Measurements from ENCODE around the gene NIPAL3.

Gene NIPAL3

GRCh38 chr1:24382165-24382577, 33.4 kb upstream of the NIPAL3 start:
- Histone ChIP-seq H3K4me1 (peaks cover 13% of the 10 kb centered on the region; the same call in 1 of the 2 replicates), H4K20me1 (no peaks in the 10 kb centered on the region), H3K9me3 (no peaks in the 10 kb centered on the region), H3K4me2 (peak overlapping the region; percentile 23; the same call in 1 of the 2 replicates), H3K36me3 (no peaks in the 10 kb centered on the region), H3K9ac (no peak overlapping the region), H3K27me3 (peaks cover 6% of the 10 kb centered on the region; the same call in 1 of the 2 replicates), H3K4me3 (no peak overlapping the region), H3K27ac (no peak overlapping the region)
- TF ChIP-seq Cebpa-rat (IDR thresholded peaks at IDR 0.05), result no peak

GRCh38 chr1:24383381-24383940, 32.1 kb upstream of the NIPAL3 start:
- H4K20me1 ChIP-seq, result no peaks in the 10 kb centered on the region
- no peaks in the 10 kb centered on the region for H3K9me3 ChIP-seq
- no peaks in the 10 kb centered on the region for H3K36me3 ChIP-seq
- no peak overlapping the region for H3K4me3 ChIP-seq
- H3K9ac ChIP-seq, result no peak overlapping the region
- H3K4me2 ChIP-seq, result no peak overlapping the region
- no peak overlapping the region for H3K27ac ChIP-seq
- peaks cover 13% of the 10 kb centered on the region; the same call in 1 of the 2 replicates for H3K4me1 ChIP-seq
- TF ChIP-seq Cebpa-rat (IDR thresholded peaks at IDR 0.05), result no peak
- peaks cover 7% of the 10 kb centered on the region; the same call in 1 of the 2 replicates for H3K27me3 ChIP-seq

GRCh38 chr1:24384251-24385090, 31.1 kb upstream of the NIPAL3 start:
- Histone ChIP-seq H3K36me3 (no peaks in the 10 kb centered on the region), H4K20me1 (no peaks in the 10 kb centered on the region), H3K9ac (no peak overlapping the region), H3K4me2 (0 out of 2 replicates have a peak overlapping the region, but pooled peaks have one; percentile 6), H3K27ac (no peak overlapping the region), H3K4me3 (no peak overlapping the region), H3K9me3 (no peaks in the 10 kb centered on the region), H3K27me3 (peaks cover 7% of the 10 kb centered on the region; the same call in 1 of the 2 replicates), H3K4me1 (peaks cover 13% of the 10 kb centered on the region; the same call in 1 of the 2 replicates)
- TF ChIP-seq Cebpa-rat (IDR thresholded peaks at IDR 0.05), result no peak

GRCh38 chr1:24385160-24385940, 30.3 kb upstream of the NIPAL3 start:
- H3K36me3 ChIP-seq, result no peaks in the 10 kb centered on the region
- no peak overlapping the region for H3K27ac ChIP-seq
- no peaks in the 10 kb centered on the region for H4K20me1 ChIP-seq
- no peaks in the 10 kb centered on the region for H3K9me3 ChIP-seq
- peaks cover 7% of the 10 kb centered on the region; the same call in 1 of the 2 replicates for H3K27me3 ChIP-seq
- TF ChIP-seq Cebpa-rat (IDR thresholded peaks at IDR 0.05), result no peak
- no peak overlapping the region for H3K4me3 ChIP-seq
- H3K4me2 ChIP-seq, result no peak overlapping the region
- H3K4me1 ChIP-seq, result peaks cover 13% of the 10 kb centered on the region; the same call in 1 of the 2 replicates
- H3K9ac ChIP-seq, result no peak overlapping the region

GRCh38 chr1:24386241-24386640, 29.4 kb upstream of the NIPAL3 start:
- no peak overlapping the region for H3K27ac ChIP-seq
- H3K9ac ChIP-seq, result no peak overlapping the region
- H3K4me1 ChIP-seq, result peaks cover 13% of the 10 kb centered on the region; the same call in 1 of the 2 replicates
- H3K27me3 ChIP-seq, result peaks cover 7% of the 10 kb centered on the region; the same call in 1 of the 2 replicates
- no peaks in the 10 kb centered on the region for H4K20me1 ChIP-seq
- H3K9me3 ChIP-seq, result no peaks in the 10 kb centered on the region
- no peak for TF ChIP-seq Cebpa-rat (IDR thresholded peaks at IDR 0.05)
- H3K4me3 ChIP-seq, result no peak overlapping the region
- H3K36me3 ChIP-seq, result no peaks in the 10 kb centered on the region
- no peak overlapping the region for H3K4me2 ChIP-seq

- peaks cover 7% of the 10 kb centered on the region; the same call in 1 of the 2 replicates for H3K27me3 ChIP-seq
- peaks cover 17% of the 10 kb centered on the region; the same call in 1 of the 2 replicates for H3K4me1 ChIP-seq
- no peak overlapping the region for H3K9ac ChIP-seq
- no peak overlapping the region for H3K4me3 ChIP-seq
- H3K9me3 ChIP-seq, result no peaks in the 10 kb centered on the region
- H3K4me2 ChIP-seq, result no peak overlapping the region
- H3K36me3 ChIP-seq, result no peaks in the 10 kb centered on the region
- no peak for TF ChIP-seq Cebpa-rat (IDR thresholded peaks at IDR 0.05)
- no peaks in the 10 kb centered on the region for H4K20me1 ChIP-seq
- no peak overlapping the region for H3K27ac ChIP-seq
Observed at GRCh38 chr1:24386931-24387330, 28.7 kb upstream of the NIPAL3 start.

GRCh38 chr1:24387636-24388175, 27.9 kb upstream of the NIPAL3 start:
- H3K4me1 ChIP-seq, result peaks cover 14% of the 10 kb centered on the region; the same call in 1 of the 2 replicates

GRCh38 chr1:24388331-24388885, 27.2 kb upstream of the NIPAL3 start:
- no peaks in the 10 kb centered on the region for H3K9me3 ChIP-seq
- TF ChIP-seq Cebpa-rat (IDR thresholded peaks at IDR 0.05), result no peak
- H3K4me2 ChIP-seq, result no peak overlapping the region
- no peaks in the 10 kb centered on the region for H3K36me3 ChIP-seq
- H3K4me3 ChIP-seq, result no peak overlapping the region
- no peak overlapping the region for H3K9ac ChIP-seq
- peaks cover 7% of the 10 kb centered on the region; the same call in 1 of the 2 replicates for H3K27me3 ChIP-seq
- H4K20me1 ChIP-seq, result no peaks in the 10 kb centered on the region
- peaks cover 14% of the 10 kb centered on the region; the same call in 1 of the 2 replicates for H3K4me1 ChIP-seq
- H3K27ac ChIP-seq, result no peak overlapping the region

More at GRCh38 chr1:24387636-24388175, 27.9 kb upstream of the NIPAL3 start:
- no peaks in the 10 kb centered on the region for H4K20me1 ChIP-seq
- no peaks in the 10 kb centered on the region for H3K9me3 ChIP-seq
- no peak overlapping the region for H3K27ac ChIP-seq
- H3K4me2 ChIP-seq, result no peak overlapping the region
- no peaks in the 10 kb centered on the region for H3K36me3 ChIP-seq
- H3K9ac ChIP-seq, result no peak overlapping the region
- no peak overlapping the region for H3K4me3 ChIP-seq
- H3K27me3 ChIP-seq, result peaks cover 7% of the 10 kb centered on the region; the same call in 1 of the 2 replicates
- no peak for TF ChIP-seq Cebpa-rat (IDR thresholded peaks at IDR 0.05)

- H3K9ac ChIP-seq, result no peak overlapping the region
- H3K27ac ChIP-seq, result no peak overlapping the region
- H3K9me3 ChIP-seq, result no peaks in the 10 kb centered on the region
- H3K36me3 ChIP-seq, result no peaks in the 10 kb centered on the region
- H3K27me3 ChIP-seq, result peaks cover 7% of the 10 kb centered on the region; the same call in 1 of the 2 replicates
- no peak overlapping the region for H3K4me2 ChIP-seq
- peaks cover 11% of the 10 kb centered on the region; the same call in 1 of the 2 replicates for H3K4me1 ChIP-seq
- TF ChIP-seq Cebpa-rat (IDR thresholded peaks at IDR 0.05), result no peak
- H4K20me1 ChIP-seq, result no peaks in the 10 kb centered on the region
- H3K4me3 ChIP-seq, result no peak overlapping the region
Observed at GRCh38 chr1:24389231-24389678, 26.3 kb upstream of the NIPAL3 start.

All from BLaER1 (cell line).